Stomach (tissue), 9 donors: ENCODE results near the gene PKIG. TPM values are rescaled to one million over a fixed set of nuclear protein-coding genes. Genes with fewer than 3 reads are reported as not detected.
"Not testable (repeated sequence)": the region's sequence is repeated elsewhere in the genome, so short reads cannot be mapped to it uniquely, and the experiment has no call there.

ENCODE experiments used
- DNase-seq, 2 donors: peaks; one replicate each; pipeline versions ENCODE4 v3.0.0 to v3.0.0-alpha.2; 2013 to 2019
- H3K27ac ChIP-seq, 5 donors: fragments of 200-600 bp in 4 of 5; sonication (generic) in 4 of 5; one replicate each; pipeline ENCODE4 v1.5.1; 2013 to 2019; ENCODE audit warnings: mild to moderate bottlenecking in 1 of 5, moderate library complexity in 1 of 5
- H3K27me3 ChIP-seq, 3 donors: fragments of 200-600 bp; sonication (generic); one replicate each; pipeline ENCODE4 v1.5.1; 2017 to 2019; ENCODE audit warnings: mixed run types in 1 of 3
- H3K36me3 ChIP-seq, 4 donors: fragments of 200-600 bp; sonication (generic); 1 replicate in 3 of 4; 2 replicates in 1 of 4; pipeline ENCODE4 v1.5.1; 2016 to 2019
- H3K4me1 ChIP-seq, 4 donors: fragments of 200-600 bp; sonication (generic); one replicate each; pipeline ENCODE4 v1.5.1; 2016 to 2019
- H3K4me3 ChIP-seq, 4 donors: fragments of 200-600 bp; sonication (generic) in 3 of 4; one replicate each; pipeline ENCODE4 v1.5.1; 2016 to 2019; ENCODE audit warnings: mild to moderate bottlenecking in 1 of 4
- H3K9me3 ChIP-seq, 4 donors: fragments of 200-600 bp; sonication (generic); one replicate each; pipeline ENCODE4 v1.5.1; 2016 to 2019
- EP300 ChIP-seq: sonication (generic); formaldehyde crosslinking; IDR thresholded peaks from one replicate; pipeline ENCODE4 v1.6.1; 2017; ENCODE audit warnings: antibody characterized with exemption
- POLR2A ChIP-seq, 4 donors: fragments of 450-650 bp; IDR thresholded peaks; one replicate each; pipeline ENCODE4 v1.6.1; 2016; ENCODE audit warnings: antibody characterized with exemption in 4 of 4, control low read depth in 2 of 4, mild to moderate bottlenecking in 1 of 4, moderate library complexity in 1 of 4
- POLR2AphosphoS5 ChIP-seq, 3 donors: sonication (generic); formaldehyde crosslinking; IDR thresholded peaks; one replicate each; pipeline ENCODE4 v1.6.1; 2016; ENCODE audit warnings: antibody characterized with exemption in 3 of 3
- WGBS, 5 donors: extraction: QIAGEN DNeasy Blood & Tissue Kit in 3 of 5; methylation state at CpG; one replicate each; pipeline versions ENCODE4 v1.1.5 to v1.1.7; 2013 to 2018; 5-methylcytosine and 5-hydroxymethylcytosine counted together
- intact Hi-C: fragments of 100-400 bp; cut with DNase I; formaldehyde crosslinking; loops from one replicate; pipeline ENCODE4 v1.15.1; 2023; ENCODE audit warnings: low total_unique reads
- polyA plus RNA-seq, 3 donors: library from polyadenylated mRNA; stranded (reverse); fragments of 200-250 nt; gene quantifications; one replicate each; pipeline ENCODE4 v1.2.3, GENCODE V29; 2013
- total RNA-seq, 5 donors: library from RNA; depleted of rRNA; stranded (reverse); fragments of >200 nt; gene quantifications; one replicate each; pipeline versions ENCODE4 v1.1.0 to v1.2.3, GENCODE V29; 2014 to 2016
- TF ChIP-seq, protein P1 (sequence below), 7 experiments: fragments of 450-650 bp in 4 of 7; fragments of 200-600 bp in 3 of 7; sonication (generic) in 3 of 7; IDR thresholded peaks; one replicate each; pipeline ENCODE4 v1.5.1; 2016 to 2019; ENCODE audit warnings: antibody characterized with exemption in 7 of 7, control low read depth in 2 of 7, mild to moderate bottlenecking in 1 of 7
- donor health status: healthy with polysubstance abuse.
- donor health status: Bipolar disorder and iron deficiency.
- donor health status: healthy.

Gene PKIG
- total and polyA plus RNA-seq, 8 donors: 17.4 to 124 (median 56.4) TPM

DNA sequence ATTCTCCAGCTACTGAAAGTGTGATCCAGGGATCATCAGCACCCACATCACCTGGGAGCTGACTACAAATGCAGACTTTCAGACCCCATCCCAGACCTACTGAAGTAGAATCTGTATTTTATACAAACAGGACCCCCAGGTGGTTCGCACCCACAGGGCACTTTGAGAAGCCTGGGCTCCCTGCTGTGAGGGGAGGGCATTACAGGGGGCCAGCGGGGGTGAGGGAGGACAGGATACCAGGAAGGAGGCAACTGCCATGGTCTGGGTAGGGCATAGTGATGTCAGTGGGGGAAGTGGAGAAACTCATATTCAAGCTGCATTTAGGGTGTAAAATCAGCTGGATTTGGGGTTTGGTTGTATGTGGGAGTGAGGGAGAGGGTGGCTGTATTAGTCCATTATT lies 71.2 kb downstream of the PKIG start:
- DNase-seq: no peak
- Histone ChIP-seq H3K4me1 (peaks cover 16 to 39% (median 34%) of the 10 kb centered on the region in 4 donors), H3K36me3 (no peaks in the 10 kb centered on the region), H3K9me3 (no peaks in the 10 kb centered on the region), H3K27me3 (no peaks in the 10 kb centered on the region), H3K27ac (no peak overlapping the region), H3K4me3 (no peak overlapping the region)
- TF ChIP-seq POLR2AphosphoS5 (IDR thresholded peaks at IDR 0.05) (no peak), EP300 (no peak), POLR2A (IDR thresholded peaks at IDR 0.05) (no peak)
- intact Hi-C loops: no loop called here
- 86 to 96% (median 94%) methylated on average over 2 of the region's 2 CpGs for WGBS, 5 donors

DNA sequence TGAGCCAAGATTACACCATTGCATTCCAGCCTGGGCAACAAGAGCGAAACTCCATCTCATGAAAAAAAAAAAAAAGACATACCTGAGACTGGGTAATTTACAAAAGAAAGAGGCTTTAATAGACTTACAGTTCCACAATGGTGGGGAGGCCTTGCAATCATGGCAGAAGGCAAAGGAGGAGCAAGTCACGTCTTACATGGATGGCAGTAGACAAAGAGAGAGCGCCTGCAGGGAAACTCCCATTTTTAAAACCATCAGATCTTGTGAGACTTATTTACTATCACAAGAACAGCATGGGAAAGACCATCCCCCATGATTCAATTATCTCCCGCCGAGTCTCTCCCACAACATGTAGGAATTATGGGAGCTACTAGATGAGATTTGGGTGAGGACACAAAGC lies 71.8 kb downstream of the PKIG start:
- H3K4me3 ChIP-seq, H3K27me3 ChIP-seq, H3K9me3 ChIP-seq, intact Hi-C loops, DNase-seq, H3K36me3 ChIP-seq, H3K27ac ChIP-seq: not testable (repeated sequence)
- H3K4me1 ChIP-seq: peaks cover 10 to 32% (median 28%) of the 10 kb centered on the region in 4 donors
- WGBS, 5 donors: 95 to 99% (median 98%) methylated on average over 5 of the region's 5 CpGs

DNA sequence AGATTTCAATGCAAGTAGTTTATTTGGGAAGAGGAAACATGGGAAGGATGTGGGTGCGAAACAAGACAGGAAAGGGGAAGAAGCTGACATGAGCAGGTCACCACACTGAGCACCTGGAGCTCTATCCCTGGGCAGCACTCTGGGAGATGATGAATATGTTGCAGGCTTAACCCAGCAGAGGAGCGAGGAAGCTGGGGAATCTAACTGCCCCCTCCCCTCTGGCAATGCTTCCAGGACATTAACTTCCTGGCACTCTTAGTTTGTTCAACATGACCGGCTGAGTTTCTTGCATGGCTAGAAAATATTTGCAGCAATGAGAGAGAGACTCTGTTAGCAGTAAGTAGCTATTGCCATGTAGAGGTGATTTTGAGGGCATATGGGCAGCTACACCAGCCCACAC lies 74.1 kb downstream of the PKIG start:
- WGBS, 5 donors: 38 to 49% (median 40%) methylated on average over 3 of the region's 3 CpGs

DNA sequence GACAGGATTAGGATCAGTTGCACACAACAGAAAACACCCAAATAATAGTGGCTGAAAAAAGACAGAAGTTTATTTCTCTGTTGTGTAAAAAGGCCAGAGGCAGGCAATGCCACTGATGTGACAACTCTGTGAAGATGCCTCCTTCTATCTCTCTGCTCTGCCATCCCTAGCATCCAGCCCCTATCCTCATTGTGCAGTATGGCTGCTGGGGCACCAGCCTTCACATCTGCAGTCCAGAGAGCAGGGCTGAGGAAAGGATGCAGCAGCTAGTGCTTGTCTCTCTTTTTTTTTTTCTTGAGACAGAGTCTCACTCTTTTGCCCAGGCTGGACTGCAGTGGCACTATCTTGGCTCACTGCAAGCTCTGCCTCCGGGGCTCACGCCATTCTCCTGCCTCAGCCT lies 75.5 kb downstream of the PKIG start:
- no peak overlapping the region for H3K4me3 ChIP-seq
- TF ChIP-seq EP300: no peak
- no peak for TF ChIP-seq POLR2A (IDR thresholded peaks at IDR 0.05)
- TF ChIP-seq, protein P1, sequence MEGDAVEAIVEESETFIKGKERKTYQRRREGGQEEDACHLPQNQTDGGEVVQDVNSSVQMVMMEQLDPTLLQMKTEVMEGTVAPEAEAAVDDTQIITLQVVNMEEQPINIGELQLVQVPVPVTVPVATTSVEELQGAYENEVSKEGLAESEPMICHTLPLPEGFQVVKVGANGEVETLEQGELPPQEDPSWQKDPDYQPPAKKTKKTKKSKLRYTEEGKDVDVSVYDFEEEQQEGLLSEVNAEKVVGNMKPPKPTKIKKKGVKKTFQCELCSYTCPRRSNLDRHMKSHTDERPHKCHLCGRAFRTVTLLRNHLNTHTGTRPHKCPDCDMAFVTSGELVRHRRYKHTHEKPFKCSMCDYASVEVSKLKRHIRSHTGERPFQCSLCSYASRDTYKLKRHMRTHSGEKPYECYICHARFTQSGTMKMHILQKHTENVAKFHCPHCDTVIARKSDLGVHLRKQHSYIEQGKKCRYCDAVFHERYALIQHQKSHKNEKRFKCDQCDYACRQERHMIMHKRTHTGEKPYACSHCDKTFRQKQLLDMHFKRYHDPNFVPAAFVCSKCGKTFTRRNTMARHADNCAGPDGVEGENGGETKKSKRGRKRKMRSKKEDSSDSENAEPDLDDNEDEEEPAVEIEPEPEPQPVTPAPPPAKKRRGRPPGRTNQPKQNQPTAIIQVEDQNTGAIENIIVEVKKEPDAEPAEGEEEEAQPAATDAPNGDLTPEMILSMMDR (IDR thresholded peaks at IDR 0.05): no peak
- no peak for TF ChIP-seq POLR2AphosphoS5 (IDR thresholded peaks at IDR 0.05)
- DNase-seq: no peak
- H3K36me3 ChIP-seq: no peaks in the 10 kb centered on the region
- H3K27ac ChIP-seq: no peak overlapping the region
- H3K9me3 ChIP-seq: no peaks in the 10 kb centered on the region
- no peaks in the 10 kb centered on the region for H3K27me3 ChIP-seq
- intact Hi-C loops: no loop called here
- H3K4me1 ChIP-seq: peaks cover 0 to 9% (median 5%) of the 10 kb centered on the region in 4 donors
- WGBS, 5 donors: 91 to 100% (median 97%) methylated on average over 2 of the region's 2 CpGs

More for the DNA sequence above, 74.1 kb downstream of the PKIG start:
- Histone ChIP-seq H3K4me1 (peaks cover 0 to 14% (median 9%) of the 10 kb centered on the region in 4 donors), H3K27ac (no peak overlapping the region), H3K36me3 (no peaks in the 10 kb centered on the region), H3K4me3 (no peak overlapping the region), H3K9me3 (no peaks in the 10 kb centered on the region), H3K27me3 (no peaks in the 10 kb centered on the region)
- no peak for DNase-seq
- intact Hi-C loops: no loop called here
- no peak for TF ChIP-seq POLR2AphosphoS5 (IDR thresholded peaks at IDR 0.05)
- TF ChIP-seq EP300: no peak
- TF ChIP-seq, protein P1 (IDR thresholded peaks at IDR 0.05): no peak
- no peak for TF ChIP-seq POLR2A (IDR thresholded peaks at IDR 0.05)

DNA sequence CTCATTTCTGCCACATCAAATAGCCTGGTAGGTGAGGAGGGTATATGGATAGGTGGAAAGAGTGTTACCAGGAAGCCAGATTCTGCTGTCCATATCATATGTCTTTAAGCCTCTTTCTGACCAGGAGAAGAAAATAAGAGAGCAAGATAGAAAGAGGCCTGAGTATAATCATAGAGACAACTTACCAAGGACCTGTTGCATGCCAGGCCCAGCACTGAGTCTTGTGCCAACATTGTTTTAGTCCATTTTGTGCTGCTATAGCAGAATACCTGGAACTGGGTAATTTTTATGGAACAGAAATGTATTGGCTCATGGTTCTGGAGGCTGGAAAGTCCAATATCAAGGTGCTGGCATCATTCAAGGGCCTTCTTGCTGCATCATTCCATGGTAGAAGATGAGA lies 76.4 kb downstream of the PKIG start:
- H3K27me3 ChIP-seq: peaks cover 0 to 3% (median 0%) of the 10 kb centered on the region in 3 donors
- DNase-seq: no peak
- TF ChIP-seq, protein P1 (IDR thresholded peaks at IDR 0.05): no peak
- TF ChIP-seq POLR2AphosphoS5 (IDR thresholded peaks at IDR 0.05) (no peak), POLR2A (IDR thresholded peaks at IDR 0.05) (no peak), EP300 (no peak)
- H3K36me3 ChIP-seq: no peaks in the 10 kb centered on the region
- no peak overlapping the region for H3K4me3 ChIP-seq
- intact Hi-C loops: no loop called here
- no peak overlapping the region for H3K27ac ChIP-seq
- H3K4me1 ChIP-seq: peaks cover 0 to 7% (median 0%) of the 10 kb centered on the region in 4 donors
- H3K9me3 ChIP-seq: no peaks in the 10 kb centered on the region
